Vagina (tissue), 2 donors: ENCODE data around the gene EME1.

Experiments used
- CTCF ChIP-seq, 3 experiments: fragments of 450-650 bp in 2 of 3; fragments of 200-600 bp in 1 of 3; sonication (generic) in 1 of 3; IDR thresholded peaks; one replicate each; pipeline ENCODE4 v1.5.1; 2017 to 2019; ENCODE audit warnings: antibody characterized with exemption in 3 of 3, mild to moderate bottlenecking in 2 of 3, moderate library complexity in 2 of 3
- POLR2A ChIP-seq, 2 donors: fragments of 450-650 bp; IDR thresholded peaks; one replicate each; pipeline ENCODE4 v1.6.1; 2017; ENCODE audit warnings: antibody characterized with exemption in 2 of 2, mild to moderate bottlenecking in 2 of 2, moderate library complexity in 2 of 2

- TF ChIP-seq CTCF (IDR thresholded peaks at IDR 0.05): no peak
- no peak for TF ChIP-seq POLR2A (IDR thresholded peaks at IDR 0.05)
Observed at GRCh38 chr17:50379351-50380132, 6.5 kb downstream of the EME1 start.
